HepG2 (cell line): ENCODE results near the gene PCP4L1. TPM values are rescaled to one million over a fixed set of nuclear protein-coding genes. Genes with fewer than 3 reads are reported as not detected.

Experiments
- CAMTA2 ChIP-seq: sonication (generic); formaldehyde crosslinking; IDR thresholded peaks from 2 replicates; pipeline ENCODE4 v1.4.0; 2020; ENCODE audit warnings: mild to moderate bottlenecking, missing genetic modification reagents, borderline replicate concordance
- CHD4 ChIP-seq: fragments of 200-600 bp; sonication (generic); IDR thresholded peaks from 2 replicates; pipeline ENCODE4 v1.7.0; 2017; ENCODE audit warnings: mild to moderate bottlenecking, low read length, borderline replicate concordance
- GABPB1 ChIP-seq: IDR thresholded peaks from 2 replicates; pipeline ENCODE4 v1.6.1; 2016; ENCODE audit warnings: mild to moderate bottlenecking, missing genetic modification reagents, moderate library complexity, missing compliant biosample characterization
- KLF16 ChIP-seq, 2 experiments: sonication (generic) in 1 of 2; formaldehyde crosslinking in 1 of 2; IDR thresholded peaks; 2 replicates each; pipeline versions ENCODE4 v1.6.1 to v1.8.0; 2016 to 2023; ENCODE audit warnings: missing genetic modification reagents in 2 of 2, missing compliant biosample characterization in 1 of 2
- NCOA2 ChIP-seq: sonication (generic); formaldehyde crosslinking; IDR thresholded peaks from 2 replicates; pipeline ENCODE4 v1.8.0; 2022; ENCODE audit warnings: inconsistent platforms
- PRPF4 ChIP-seq: fragments of 200-400 bp; formaldehyde crosslinking; IDR thresholded peaks from 2 replicates; pipeline ENCODE4 v1.6.1; 2016; ENCODE audit warnings: low read length, low read depth; ENCODE audit not compliant: poor library complexity, severe bottlenecking
- SIX1 ChIP-seq: sonication (generic); formaldehyde crosslinking; IDR thresholded peaks from 2 replicates; pipeline ENCODE4 v1.4.0; 2020; ENCODE audit warnings: missing genetic modification reagents, borderline replicate concordance
- SMAD3 ChIP-seq: sonication (generic); formaldehyde crosslinking; IDR thresholded peaks from 2 replicates; pipeline ENCODE4 v1.4.0; 2020; ENCODE audit warnings: missing genetic modification reagents
- TBX2 ChIP-seq: sonication (generic); formaldehyde crosslinking; IDR thresholded peaks from 2 replicates; pipeline ENCODE4 v1.5.0; 2020; ENCODE audit warnings: missing genetic modification reagents, mild to moderate bottlenecking, borderline replicate concordance
- TGIF2 ChIP-seq: IDR thresholded peaks from 2 replicates; pipeline ENCODE4 v1.6.1; 2016; ENCODE audit warnings: control low read depth, missing compliant biosample characterization
- ZC3H4 ChIP-seq: sonication (generic); formaldehyde crosslinking; IDR thresholded peaks from 2 replicates; pipeline ENCODE4 v1.4.0; 2020; ENCODE audit warnings: missing genetic modification reagents, borderline replicate concordance
- ZMYM4 ChIP-seq: sonication (generic); formaldehyde crosslinking; IDR thresholded peaks from 2 replicates; pipeline ENCODE4 v1.8.1; 2023; ENCODE audit warnings: mild to moderate bottlenecking, missing genetic modification reagents
- ZNF350 ChIP-seq: sonication (generic); formaldehyde crosslinking; IDR thresholded peaks from 2 replicates; pipeline ENCODE4 v1.4.0; 2020; ENCODE audit warnings: mild to moderate bottlenecking, low read depth, missing genetic modification reagents, borderline replicate concordance
- ZNF564 ChIP-seq: sonication (generic); formaldehyde crosslinking; IDR thresholded peaks from 2 replicates; pipeline ENCODE4 v1.8.1; 2023; ENCODE audit warnings: mild to moderate bottlenecking, missing genetic modification reagents
- ZNF644 ChIP-seq: IDR thresholded peaks from 2 replicates; pipeline ENCODE4 v1.6.1; 2016; ENCODE audit warnings: low read depth
- polyA plus RNA-seq, 8 experiments: library from polyadenylated mRNA; depleted of rRNA in 3 of 8; stranded (reverse) in 7 of 8; unstranded in 1 of 8; fragments of >200 nt; fragmentation: Illumina TruSeq in 4 of 8; extraction: Trizol in 4 of 8; gene quantifications; 2 replicates each; pipeline versions ENCODE4 v1.2.1 to v1.2.3, GENCODE V29; 2011 to 2016; ENCODE audit warnings: low read depth in 4 of 8, missing spikeins in 1 of 8, mixed read lengths in 1 of 8; ENCODE audit not compliant: insufficient read depth in 1 of 8
- total RNA-seq, 5 experiments: library from RNA; depleted of rRNA; stranded (reverse); fragments of >200 nt; fragmentation: Illumina TruSeq; extraction: Trizol; gene quantifications; 2 replicates each; pipeline ENCODE4 v1.2.3, GENCODE V29; 2016; ENCODE audit warnings: low read depth in 1 of 5
- TF ChIP-seq, protein P1 (sequence below): sonication (generic); formaldehyde crosslinking; IDR thresholded peaks from 2 replicates; pipeline ENCODE4 v1.5.1; 2020; ENCODE audit warnings: missing genetic modification reagents, mild to moderate bottlenecking, borderline replicate concordance
- TF ChIP-seq, protein P2 (sequence below): sonication (generic); formaldehyde crosslinking; IDR thresholded peaks from 2 replicates; pipeline ENCODE4 v1.4.0; 2020; ENCODE audit warnings: mild to moderate bottlenecking, missing genetic modification reagents
- TF ChIP-seq, protein P3 (sequence below): sonication (generic); IDR thresholded peaks from 2 replicates; pipeline ENCODE4 v1.6.1; 2016; ENCODE audit warnings: low read depth, borderline replicate concordance
- TF ChIP-seq, protein P4 (sequence below): sonication (generic); formaldehyde crosslinking; IDR thresholded peaks from 2 replicates; pipeline ENCODE4 v1.8.1; 2023; ENCODE audit warnings: missing genetic modification reagents, inconsistent platforms, borderline replicate concordance
- TF ChIP-seq, protein P5 (sequence below): sonication (generic); formaldehyde crosslinking; IDR thresholded peaks from 2 replicates; pipeline ENCODE4 v1.8.0; 2022; ENCODE audit warnings: missing genetic modification reagents, mild to moderate bottlenecking, inconsistent platforms, borderline replicate concordance

PCP4L1 gene
- total and polyA plus RNA-seq, 2 of the 13 experiments (the other 11 are each of a cell fraction or from before 2014, with no cell fraction given), result 0.28 TPM; not detected in 1

DNA sequence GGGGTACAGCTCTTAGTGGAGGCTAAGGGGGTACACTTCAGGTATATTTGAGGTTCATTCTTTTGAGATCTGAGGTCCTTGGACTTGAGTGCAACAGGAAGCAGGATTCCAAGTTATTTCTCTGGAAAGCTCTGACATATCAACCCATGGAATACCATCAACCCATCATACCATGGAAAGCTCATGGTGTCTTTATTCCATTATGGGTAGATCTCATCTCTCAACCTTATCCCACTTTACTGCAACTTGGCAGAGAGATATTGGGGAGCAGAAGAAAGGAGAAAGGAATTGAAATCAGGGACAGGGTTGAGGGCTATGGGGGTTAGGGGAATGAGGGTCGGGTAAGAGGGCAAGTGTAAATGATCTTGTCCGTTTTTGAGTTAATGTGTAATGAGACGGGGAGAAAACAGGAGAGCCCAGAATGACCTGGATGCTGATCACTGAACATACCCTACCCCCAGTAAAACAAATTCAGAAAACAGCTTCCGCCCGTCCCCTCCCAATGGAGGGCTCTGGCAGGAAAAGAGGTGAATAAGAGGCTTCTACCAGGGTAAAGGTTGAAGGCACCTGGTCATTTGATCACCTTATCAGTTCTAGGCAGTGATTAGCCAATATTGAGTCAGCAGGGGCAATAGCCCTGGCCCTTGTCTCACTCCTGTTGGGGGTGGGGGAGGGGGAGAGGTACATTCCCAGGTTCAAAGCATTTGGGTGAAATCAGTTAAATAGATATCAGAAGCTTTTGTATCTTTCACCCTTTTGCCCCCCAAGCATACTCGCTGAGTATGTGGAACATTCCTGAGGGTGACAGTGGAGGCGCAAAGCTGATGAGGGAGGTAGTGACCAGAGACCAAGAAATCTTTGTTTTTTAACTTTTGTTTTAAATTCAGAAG lies 34.5 kb upstream of the PCP4L1 start (continued):
- TF ChIP-seq, protein P1, sequence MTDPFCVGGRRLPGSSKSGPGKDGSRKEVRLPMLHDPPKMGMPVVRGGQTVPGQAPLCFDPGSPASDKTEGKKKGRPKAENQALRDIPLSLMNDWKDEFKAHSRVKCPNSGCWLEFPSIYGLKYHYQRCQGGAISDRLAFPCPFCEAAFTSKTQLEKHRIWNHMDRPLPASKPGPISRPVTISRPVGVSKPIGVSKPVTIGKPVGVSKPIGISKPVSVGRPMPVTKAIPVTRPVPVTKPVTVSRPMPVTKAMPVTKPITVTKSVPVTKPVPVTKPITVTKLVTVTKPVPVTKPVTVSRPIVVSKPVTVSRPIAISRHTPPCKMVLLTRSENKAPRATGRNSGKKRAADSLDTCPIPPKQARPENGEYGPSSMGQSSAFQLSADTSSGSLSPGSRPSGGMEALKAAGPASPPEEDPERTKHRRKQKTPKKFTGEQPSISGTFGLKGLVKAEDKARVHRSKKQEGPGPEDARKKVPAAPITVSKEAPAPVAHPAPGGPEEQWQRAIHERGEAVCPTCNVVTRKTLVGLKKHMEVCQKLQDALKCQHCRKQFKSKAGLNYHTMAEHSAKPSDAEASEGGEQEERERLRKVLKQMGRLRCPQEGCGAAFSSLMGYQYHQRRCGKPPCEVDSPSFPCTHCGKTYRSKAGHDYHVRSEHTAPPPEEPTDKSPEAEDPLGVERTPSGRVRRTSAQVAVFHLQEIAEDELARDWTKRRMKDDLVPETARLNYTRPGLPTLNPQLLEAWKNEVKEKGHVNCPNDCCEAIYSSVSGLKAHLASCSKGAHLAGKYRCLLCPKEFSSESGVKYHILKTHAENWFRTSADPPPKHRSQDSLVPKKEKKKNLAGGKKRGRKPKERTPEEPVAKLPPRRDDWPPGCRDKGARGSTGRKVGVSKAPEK, result no peak
- TF ChIP-seq CHD4 (peak; percentile 52; the same call in 1 of the 2 replicates), ZNF644 (CRISPR knock-in tag) (no peak), NCOA2 (peak; percentile 97), SIX1 (CRISPR knock-in tag) (peak; percentile 94), PRPF4 (peak; percentile 56), ZMYM4 (CRISPR knock-in tag) (no peak; the same call in 1 of the 2 replicates), SMAD3 (CRISPR knock-in tag) (peak; percentile 33; the same call in 1 of the 2 replicates), TBX2 (CRISPR knock-in tag) (peak; percentile 60; the same call in 1 of the 2 replicates), GABPB1 (CRISPR knock-in tag) (peak; percentile 15; the same call in 1 of the 2 replicates), TGIF2 (peak; percentile 77), CAMTA2 (CRISPR knock-in tag) (no peak), ZC3H4 (CRISPR knock-in tag) (no peak), KLF16 (CRISPR knock-in tag; IDR thresholded peaks at IDR 0.05) (no peak), ZNF350 (CRISPR knock-in tag) (peak; percentile 21; the same call in 1 of the 2 replicates), ZNF564 (no peak)
- TF ChIP-seq, protein P2, sequence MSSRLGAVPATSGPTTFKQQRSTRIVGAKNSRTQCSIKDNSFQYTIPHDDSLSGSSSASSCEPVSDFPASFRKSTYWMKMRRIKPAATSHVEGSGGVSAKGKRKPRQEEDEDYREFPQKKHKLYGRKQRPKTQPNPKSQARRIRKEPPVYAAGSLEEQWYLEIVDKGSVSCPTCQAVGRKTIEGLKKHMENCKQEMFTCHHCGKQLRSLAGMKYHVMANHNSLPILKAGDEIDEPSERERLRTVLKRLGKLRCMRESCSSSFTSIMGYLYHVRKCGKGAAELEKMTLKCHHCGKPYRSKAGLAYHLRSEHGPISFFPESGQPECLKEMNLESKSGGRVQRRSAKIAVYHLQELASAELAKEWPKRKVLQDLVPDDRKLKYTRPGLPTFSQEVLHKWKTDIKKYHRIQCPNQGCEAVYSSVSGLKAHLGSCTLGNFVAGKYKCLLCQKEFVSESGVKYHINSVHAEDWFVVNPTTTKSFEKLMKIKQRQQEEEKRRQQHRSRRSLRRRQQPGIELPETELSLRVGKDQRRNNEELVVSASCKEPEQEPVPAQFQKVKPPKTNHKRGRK (CRISPR knock-in tag), result no peak
- TF ChIP-seq, protein P3, sequence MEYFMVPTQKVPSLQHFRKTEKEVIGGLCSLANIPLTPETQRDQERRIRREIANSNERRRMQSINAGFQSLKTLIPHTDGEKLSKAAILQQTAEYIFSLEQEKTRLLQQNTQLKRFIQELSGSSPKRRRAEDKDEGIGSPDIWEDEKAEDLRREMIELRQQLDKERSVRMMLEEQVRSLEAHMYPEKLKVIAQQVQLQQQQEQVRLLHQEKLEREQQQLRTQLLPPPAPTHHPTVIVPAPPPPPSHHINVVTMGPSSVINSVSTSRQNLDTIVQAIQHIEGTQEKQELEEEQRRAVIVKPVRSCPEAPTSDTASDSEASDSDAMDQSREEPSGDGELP, result peak; percentile 81
- TF ChIP-seq, protein P4, sequence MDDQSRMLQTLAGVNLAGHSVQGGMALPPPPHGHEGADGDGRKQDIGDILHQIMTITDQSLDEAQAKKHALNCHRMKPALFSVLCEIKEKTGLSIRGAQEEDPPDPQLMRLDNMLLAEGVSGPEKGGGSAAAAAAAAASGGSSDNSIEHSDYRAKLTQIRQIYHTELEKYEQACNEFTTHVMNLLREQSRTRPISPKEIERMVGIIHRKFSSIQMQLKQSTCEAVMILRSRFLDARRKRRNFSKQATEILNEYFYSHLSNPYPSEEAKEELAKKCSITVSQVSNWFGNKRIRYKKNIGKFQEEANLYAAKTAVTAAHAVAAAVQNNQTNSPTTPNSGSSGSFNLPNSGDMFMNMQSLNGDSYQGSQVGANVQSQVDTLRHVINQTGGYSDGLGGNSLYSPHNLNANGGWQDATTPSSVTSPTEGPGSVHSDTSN, result no peak
- TF ChIP-seq, protein P5, sequence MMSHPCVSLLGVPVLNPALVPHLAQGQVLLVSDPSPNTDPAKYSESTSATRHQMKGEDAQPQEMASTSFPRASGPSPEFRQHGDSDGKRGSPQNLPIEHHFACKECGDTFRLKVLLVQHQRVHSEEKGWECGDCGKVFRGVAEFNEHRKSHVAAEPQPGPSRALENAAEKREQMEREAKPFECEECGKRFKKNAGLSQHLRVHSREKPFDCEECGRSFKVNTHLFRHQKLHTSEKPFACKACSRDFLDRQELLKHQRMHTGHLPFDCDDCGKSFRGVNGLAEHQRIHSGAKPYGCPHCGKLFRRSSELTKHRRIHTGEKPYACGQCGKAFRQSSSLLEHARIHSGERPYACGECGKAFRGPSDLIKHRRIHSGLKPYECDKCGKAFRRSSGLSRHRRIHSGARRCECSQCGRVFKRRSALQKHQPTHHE (CRISPR knock-in tag), result peak; percentile 68; the same call in 1 of the 2 replicates
